IPS-18c (cell line): ENCODE measurements around the gene FRMD3.

Experiments
- H3K4me3 ChIP-seq: 2 replicates; pipeline ENCODE4 v1.7.0; 2013; ENCODE audit warnings: low read depth, mild to moderate bottlenecking, low read length, moderate library complexity; ENCODE audit not compliant: insufficient read depth
- H3K9me3 ChIP-seq: one replicate; pipeline ENCODE4 v1.6.1; 2013; ENCODE audit warnings: mild to moderate bottlenecking, low read length, moderate library complexity; ENCODE audit not compliant: control insufficient read depth, insufficient read depth

FRMD3 gene

DNA sequence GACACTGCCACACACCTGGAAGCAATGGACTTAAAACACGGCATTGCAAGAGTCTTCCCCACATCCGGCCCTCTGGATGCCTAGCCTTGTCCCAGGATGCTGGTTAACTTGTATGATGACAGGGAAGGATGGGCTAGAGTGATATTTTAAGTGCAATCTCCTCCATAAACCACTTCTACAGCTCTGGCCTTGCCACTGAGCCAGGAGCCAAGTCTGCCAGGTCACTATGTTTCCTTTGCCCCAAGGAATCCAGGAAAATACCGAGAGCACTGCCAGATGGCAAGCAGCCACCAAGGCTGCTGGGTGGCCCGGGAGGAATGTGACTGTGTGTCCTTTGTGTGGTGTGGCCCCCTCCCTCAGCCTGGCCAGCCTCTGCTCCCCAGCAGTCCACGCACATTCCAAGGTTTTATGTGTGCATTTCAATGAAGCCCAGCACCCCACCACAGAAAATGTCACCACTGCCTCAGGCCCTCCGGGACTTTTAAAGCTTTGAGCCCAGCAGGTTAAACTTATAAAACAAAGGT lies 106.0 kb downstream of the FRMD3 start:
- Histone ChIP-seq H3K9me3 (peaks cover 2% of the 10 kb centered on the region), H3K4me3 (no peak overlapping the region)

DNA sequence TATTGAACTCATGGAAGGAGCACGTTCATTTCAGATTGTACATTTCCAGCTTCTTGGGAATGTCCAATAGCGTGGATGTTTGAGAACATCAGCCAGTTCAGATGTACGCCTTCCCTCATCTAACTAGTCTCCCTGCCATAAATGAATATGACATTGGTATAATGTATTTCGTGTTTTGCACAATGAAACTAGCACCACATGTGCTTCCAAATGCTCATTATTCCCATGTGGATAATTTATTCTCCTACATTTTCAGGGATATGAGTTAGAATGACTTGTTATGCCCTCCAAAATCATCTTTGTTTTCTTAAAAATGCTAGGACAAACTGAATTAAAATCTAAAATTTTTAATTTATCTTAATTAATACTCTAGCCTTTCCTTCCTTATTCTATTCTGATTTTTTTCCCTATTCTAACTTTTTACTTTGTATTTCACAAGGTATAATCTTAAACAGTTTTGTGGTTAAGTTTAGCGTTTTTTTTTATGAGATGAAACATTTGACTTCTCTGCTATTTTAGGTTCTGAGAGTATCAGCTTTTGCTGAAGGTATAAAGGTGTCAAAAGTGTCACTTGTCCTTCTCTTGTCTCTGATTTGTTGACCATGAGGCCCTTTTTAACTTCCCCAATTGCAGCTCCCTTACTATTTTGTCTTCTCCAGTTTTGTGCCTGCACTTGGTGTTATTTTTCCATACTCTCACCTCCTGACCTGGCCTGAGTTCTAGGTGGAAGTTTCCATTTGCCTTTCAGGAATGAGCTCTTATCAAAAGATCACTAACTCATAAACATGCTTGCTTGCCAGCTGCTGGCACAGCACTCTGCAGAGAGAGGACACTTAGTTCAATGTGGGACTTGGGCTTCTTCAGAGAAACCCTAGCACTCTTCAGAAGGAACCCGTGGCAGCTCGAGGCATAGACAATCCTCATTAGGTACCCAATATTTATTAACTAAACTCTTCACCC lies 106.8 kb downstream of the FRMD3 start:
- Histone ChIP-seq H3K4me3 (no peak overlapping the region), H3K9me3 (peaks cover 2% of the 10 kb centered on the region)

GRCh38 chr9:83430681-83431080 lies 107.5 kb downstream of the FRMD3 start:
- Histone ChIP-seq H3K9me3 (peaks cover 2% of the 10 kb centered on the region), H3K4me3 (no peak overlapping the region)

DNA sequence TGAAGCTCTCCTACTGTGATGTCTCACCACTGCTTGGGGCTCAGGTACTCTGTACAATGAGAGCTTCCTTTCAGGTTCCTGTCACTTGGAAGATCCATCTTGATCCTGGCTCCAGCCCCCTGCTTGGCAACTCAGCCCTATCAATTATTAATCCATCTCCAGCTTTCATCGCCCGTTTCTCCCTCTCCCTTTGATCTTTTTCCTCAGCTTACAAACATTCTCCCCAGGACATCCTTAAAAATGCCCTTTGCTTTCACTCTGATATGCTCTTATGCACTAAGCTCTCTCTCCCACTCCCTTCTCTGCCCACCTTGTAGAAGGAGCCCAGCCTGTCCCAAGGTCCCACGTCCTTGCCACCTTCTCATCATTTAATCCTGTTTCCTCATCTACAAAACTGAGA lies 109.0 kb downstream of the FRMD3 start:
- H3K9me3 ChIP-seq = no peaks in the 10 kb centered on the region
- no peak overlapping the region for H3K4me3 ChIP-seq

GRCh38 chr9:83425240-83425639 lies 113.0 kb downstream of the FRMD3 start:
- Histone ChIP-seq H3K9me3 (no peaks in the 10 kb centered on the region), H3K4me3 (no peak overlapping the region)

GRCh38 chr9:83424831-83425230 lies 113.4 kb downstream of the FRMD3 start:
- Histone ChIP-seq H3K4me3 (no peak overlapping the region), H3K9me3 (no peaks in the 10 kb centered on the region)

- no peaks in the 10 kb centered on the region for H3K9me3 ChIP-seq
- H3K4me3 ChIP-seq = no peak overlapping the region
These were observed 114.1 kb downstream of the FRMD3 start for GRCh38 chr9:83423815-83424707.

DNA sequence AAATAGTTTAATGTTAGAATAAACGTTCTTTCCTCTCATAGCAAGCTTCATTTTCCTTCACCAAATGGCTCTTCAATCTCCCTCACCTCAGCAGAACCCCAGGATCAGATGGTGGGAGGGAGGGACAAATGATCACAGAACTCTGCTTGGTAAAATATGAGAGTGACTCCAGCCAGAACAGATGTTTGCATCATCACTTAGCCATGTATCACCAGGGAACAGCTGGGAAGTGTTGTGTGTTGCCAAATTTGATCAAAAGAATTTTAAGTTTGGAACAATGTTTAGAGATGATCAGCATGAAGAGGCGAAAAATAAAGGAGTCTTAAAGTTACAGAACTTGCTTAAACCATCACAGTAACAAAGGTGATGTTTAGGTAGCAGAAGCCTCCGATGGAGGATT lies 115.7 kb downstream of the FRMD3 start:
- H3K9me3 ChIP-seq = no peaks in the 10 kb centered on the region
- no peak overlapping the region for H3K4me3 ChIP-seq

DNA sequence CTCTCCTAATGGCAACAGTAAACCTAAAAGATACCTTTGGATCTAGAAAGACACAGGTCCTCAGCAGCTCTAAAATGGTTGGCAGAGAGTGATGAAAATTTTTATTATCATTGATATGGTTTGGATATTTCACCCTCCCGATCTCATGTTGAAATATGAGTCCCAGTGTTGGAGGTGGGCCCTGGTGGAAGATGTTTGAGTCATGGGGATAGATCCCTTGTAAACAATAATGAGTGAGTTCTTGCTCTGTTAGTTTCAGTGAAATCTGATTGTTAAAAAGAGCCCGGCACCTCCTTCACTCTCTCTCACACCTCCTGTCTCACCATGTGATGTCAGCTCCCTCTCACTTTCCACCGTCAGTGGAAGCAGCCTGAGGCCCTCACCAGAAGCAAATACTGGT lies 117.7 kb downstream of the FRMD3 start:
- Histone ChIP-seq H3K9me3 (no peaks in the 10 kb centered on the region), H3K4me3 (no peak overlapping the region)

GRCh38 chr9:83419961-83420360 lies 118.2 kb downstream of the FRMD3 start:
- Histone ChIP-seq H3K9me3 (no peaks in the 10 kb centered on the region), H3K4me3 (no peak overlapping the region)

DNA sequence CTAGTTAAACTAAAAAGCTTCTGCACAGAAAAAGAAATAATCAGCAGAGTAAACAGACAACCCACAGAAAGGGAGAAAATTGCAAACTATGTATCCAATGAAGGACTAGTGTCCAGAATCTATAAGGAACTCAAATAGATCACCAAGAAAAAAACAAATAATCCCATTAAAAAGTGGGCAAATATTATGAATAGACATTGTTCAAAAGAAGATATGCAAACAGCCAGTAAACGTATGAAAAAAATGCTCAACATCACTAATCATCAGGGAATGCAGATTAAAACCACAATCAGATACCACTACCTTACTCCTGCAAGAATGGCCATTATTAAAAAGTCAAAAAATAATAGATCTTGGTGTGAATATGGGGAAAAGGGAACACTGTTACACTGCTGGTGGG lies 119.9 kb downstream of the FRMD3 start:
- H3K9me3 ChIP-seq = no peaks in the 10 kb centered on the region

GRCh38 chr9:83413367-83413766 lies 124.8 kb downstream of the FRMD3 start:
- Histone ChIP-seq H3K4me3 (no peak overlapping the region), H3K9me3 (no peaks in the 10 kb centered on the region)

More for the DNA sequence above, 119.9 kb downstream of the FRMD3 start:
- no peak overlapping the region for H3K4me3 ChIP-seq

GRCh38 chr9:83410701-83411100 lies 127.5 kb downstream of the FRMD3 start:
- Histone ChIP-seq H3K4me3 (no peak overlapping the region), H3K9me3 (no peaks in the 10 kb centered on the region)

GRCh38 chr9:83406921-83407320 lies 131.3 kb downstream of the FRMD3 start:
- Histone ChIP-seq H3K4me3 (no peak overlapping the region), H3K9me3 (no peaks in the 10 kb centered on the region)

GRCh38 chr9:83405759-83406158 lies 132.4 kb downstream of the FRMD3 start:
- no peak overlapping the region for H3K4me3 ChIP-seq
- peaks cover 2% of the 10 kb centered on the region for H3K9me3 ChIP-seq

GRCh38 chr9:83403527-83404238 lies 134.5 kb downstream of the FRMD3 start:
- Histone ChIP-seq H3K4me3 (no peak overlapping the region), H3K9me3 (peaks cover 2% of the 10 kb centered on the region)

DNA sequence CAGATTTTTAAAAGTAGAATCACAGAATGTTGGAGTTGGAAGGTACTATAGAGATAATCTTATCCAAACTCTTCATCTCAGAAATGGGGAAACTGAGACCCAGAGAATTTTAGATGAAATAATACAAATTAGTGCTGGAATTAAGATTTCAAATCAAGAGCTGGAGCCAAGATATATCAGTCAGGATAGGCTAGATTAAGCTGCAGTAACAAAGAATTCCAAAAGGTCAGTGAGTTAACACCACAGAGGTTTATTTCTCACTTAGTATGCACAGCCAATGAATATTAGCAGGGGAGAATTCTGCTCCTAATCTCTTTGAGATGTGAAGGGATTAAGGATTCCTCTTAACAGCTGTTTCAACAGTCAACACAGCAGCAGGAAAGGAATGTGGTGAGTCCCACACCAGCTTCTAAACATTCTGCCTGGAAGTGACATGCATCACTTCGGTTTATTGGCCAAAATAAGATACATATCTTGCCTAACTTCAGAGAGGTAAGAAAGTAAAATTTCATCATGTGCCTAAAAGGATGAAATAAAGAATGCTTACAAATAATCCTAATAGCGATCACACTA lies 136.8 kb downstream of the FRMD3 start:
- H3K9me3 ChIP-seq = peaks cover 4% of the 10 kb centered on the region
- no peak overlapping the region for H3K4me3 ChIP-seq
